ENCODE data around the gene CTSK. TPM values are rescaled to one million over a fixed set of nuclear protein-coding genes. Genes with fewer than 3 reads are reported as not detected.
A peak's percentile ranks its signal among the peaks of the same experiment; 100 is the strongest.

The CTSK gene
- total RNA-seq, 1 experiment from 2014 or later, result 6.4 TPM

DNA sequence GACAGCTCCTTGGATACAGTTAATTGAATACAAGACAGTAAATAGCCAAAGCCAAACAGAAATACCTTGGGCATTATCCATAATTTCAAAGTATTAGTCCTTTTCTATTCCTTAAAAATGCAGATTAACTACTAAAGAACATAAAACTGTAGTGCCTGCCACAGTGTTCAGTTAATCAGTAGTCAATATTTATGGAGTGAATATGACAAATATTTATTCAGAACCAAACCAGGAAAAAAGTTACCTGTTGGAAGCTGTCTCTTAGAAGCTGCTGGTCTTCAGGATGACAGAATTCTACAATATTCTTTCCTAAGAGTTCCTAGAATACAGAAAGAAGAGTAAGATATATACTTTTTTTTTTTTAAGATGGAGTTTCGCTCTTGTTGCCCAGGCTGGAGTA, 18.2 kb upstream of the CTSK start:
- TF ChIP-seq, protein P1, sequence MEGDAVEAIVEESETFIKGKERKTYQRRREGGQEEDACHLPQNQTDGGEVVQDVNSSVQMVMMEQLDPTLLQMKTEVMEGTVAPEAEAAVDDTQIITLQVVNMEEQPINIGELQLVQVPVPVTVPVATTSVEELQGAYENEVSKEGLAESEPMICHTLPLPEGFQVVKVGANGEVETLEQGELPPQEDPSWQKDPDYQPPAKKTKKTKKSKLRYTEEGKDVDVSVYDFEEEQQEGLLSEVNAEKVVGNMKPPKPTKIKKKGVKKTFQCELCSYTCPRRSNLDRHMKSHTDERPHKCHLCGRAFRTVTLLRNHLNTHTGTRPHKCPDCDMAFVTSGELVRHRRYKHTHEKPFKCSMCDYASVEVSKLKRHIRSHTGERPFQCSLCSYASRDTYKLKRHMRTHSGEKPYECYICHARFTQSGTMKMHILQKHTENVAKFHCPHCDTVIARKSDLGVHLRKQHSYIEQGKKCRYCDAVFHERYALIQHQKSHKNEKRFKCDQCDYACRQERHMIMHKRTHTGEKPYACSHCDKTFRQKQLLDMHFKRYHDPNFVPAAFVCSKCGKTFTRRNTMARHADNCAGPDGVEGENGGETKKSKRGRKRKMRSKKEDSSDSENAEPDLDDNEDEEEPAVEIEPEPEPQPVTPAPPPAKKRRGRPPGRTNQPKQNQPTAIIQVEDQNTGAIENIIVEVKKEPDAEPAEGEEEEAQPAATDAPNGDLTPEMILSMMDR (IDR thresholded peaks at IDR 0.05; ENCODE audit: unreplicated experiment), result no peak
- Mint-ChIP-seq H3K4me3 (ENCODE audit: unreplicated experiment) (no peak overlapping the region), H3K9me3 (ENCODE audit: unreplicated experiment) (no peaks in the 10 kb centered on the region), H3K27ac (ENCODE audit: low read depth, unreplicated experiment) (no peak overlapping the region), H3K4me1 (ENCODE audit: insufficient read depth, unreplicated experiment) (no peaks in the 10 kb centered on the region), H3K36me3 (ENCODE audit: insufficient read depth, unreplicated experiment) (peaks cover 99% of the 10 kb centered on the region), H3K27me3 (ENCODE audit: insufficient read depth, unreplicated experiment) (no peaks in the 10 kb centered on the region)
- DNase-seq (ENCODE audit: unreplicated experiment), result no peak
- intact Hi-C loops (cut with micrococcal nuclease), result no loop called here
- CTCF ChIA-PET, result interaction anchor here (0.7 to 2.0 kb wide), 4 partner anchors 10 to 160 kb away, joined by 3 to 11 read pairs (median 5); no protein-coding TSS in a partner anchor
- POLR2A ChIA-PET, result interaction anchor here (0.7 to 1.3 kb wide), 4 partner anchors 8 to 130 kb away, joined by 3 to 4 read pairs (median 3); partner anchors contain the start of gene SETDB1
- no TSS peak for BruUV-seq (replicated peaks)

DNA sequence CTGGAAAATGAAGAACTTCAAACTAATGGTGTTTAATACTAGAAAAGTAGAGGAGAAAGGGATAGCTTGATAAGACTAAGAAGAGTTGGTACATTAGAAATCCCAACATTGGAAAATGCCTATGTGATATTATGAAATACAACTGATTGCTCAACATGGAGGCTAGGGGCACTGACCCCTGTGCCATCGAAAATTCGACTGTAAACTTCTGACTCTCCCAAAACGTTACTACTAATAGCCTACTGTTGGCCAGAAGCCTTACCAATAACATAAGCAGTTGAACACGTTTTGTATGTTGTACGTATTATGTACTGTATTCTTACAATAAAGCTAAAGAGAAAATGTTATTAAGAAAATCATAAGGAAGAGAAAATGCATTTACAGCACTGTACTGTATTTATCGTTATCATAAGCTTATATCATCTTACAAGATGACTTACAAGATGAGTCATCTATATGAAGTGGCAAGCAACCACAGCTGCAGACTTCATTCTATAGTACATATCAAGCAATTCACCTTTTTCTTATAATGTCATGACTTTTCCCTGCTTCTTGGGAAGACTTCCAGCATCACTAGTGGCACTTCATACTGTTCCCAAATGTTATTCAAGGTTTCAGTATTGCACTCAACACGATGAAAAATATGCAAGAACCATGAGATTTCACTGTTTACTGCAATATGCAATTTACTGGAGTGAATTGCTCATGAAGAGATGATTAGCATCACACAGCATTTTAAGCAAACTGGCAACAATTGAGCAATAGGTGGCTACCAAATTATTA, 12.9 kb upstream of the CTSK start:
- Mint-ChIP-seq H3K9me3 (ENCODE audit: unreplicated experiment) (no peaks in the 10 kb centered on the region), H3K27me3 (ENCODE audit: insufficient read depth, unreplicated experiment) (no peaks in the 10 kb centered on the region), H3K4me3 (ENCODE audit: unreplicated experiment) (no peak overlapping the region), H3K27ac (ENCODE audit: low read depth, unreplicated experiment) (no peak overlapping the region), H3K4me1 (ENCODE audit: insufficient read depth, unreplicated experiment) (peaks cover 11% of the 10 kb centered on the region), H3K36me3 (ENCODE audit: insufficient read depth, unreplicated experiment) (peaks cover 52% of the 10 kb centered on the region)
- BruUV-seq (replicated peaks), result no TSS peak
- ChIA-PET POLR2A (interaction anchor here (0.6 to 2.4 kb wide), 12 partner anchors 8 to 258 kb away, joined by 3 to 7 read pairs (median 3); partner anchors contain the start of genes GOLPH3L and MCL1), CTCF (interaction anchor here (0.6 to 1.7 kb wide), 13 partner anchors 11 to 565 kb away, joined by 3 to 10 read pairs (median 3); partner anchors contain the start of gene CTSK)
- intact Hi-C loops (cut with micrococcal nuclease), result loop anchor here (1.0 to 2.0 kb wide), 2 partner anchors 101 to 260 kb away; no protein-coding TSS in a partner anchor
- TF ChIP-seq, protein P1 (IDR thresholded peaks at IDR 0.05; ENCODE audit: unreplicated experiment), result no peak
- peak; percentile 63 for DNase-seq (ENCODE audit: unreplicated experiment)

DNA sequence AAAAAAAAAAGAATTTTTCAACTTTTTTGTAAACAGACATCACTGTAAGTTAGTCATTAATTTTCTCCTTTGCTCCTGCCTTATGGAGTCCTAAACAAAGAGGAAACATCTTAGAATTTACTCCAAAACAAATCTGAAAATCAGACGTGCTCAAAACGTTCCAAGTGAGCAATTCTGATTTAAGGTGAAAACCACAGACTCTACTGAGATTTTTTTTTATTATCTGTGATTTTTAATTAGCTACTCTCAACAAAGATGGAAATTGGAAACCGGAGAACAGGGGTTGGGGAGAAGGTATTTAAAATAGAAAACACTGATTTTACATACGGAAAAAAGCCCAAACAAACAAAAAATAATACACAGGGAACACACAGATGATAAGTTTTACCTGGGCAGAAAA, 7.8 kb upstream of the CTSK start:
- ChIA-PET CTCF (interaction anchor here (0.5 to 1.9 kb wide), 7 partner anchors 10 to 351 kb away, joined by 3 to 9 read pairs (median 4); partner anchors contain the start of gene GOLPH3L), POLR2A (interaction anchor here (0.7 to 1.1 kb wide), 3 partner anchors 10 to 196 kb away, joined by 3 to 4 read pairs (median 4); no protein-coding TSS in a partner anchor)
- intact Hi-C loops (cut with micrococcal nuclease), result loop anchor here (10.0 kb wide), 1 partner anchor 331 kb away; the partner anchor contains the start of gene TARS2
- Mint-ChIP-seq H3K36me3 (ENCODE audit: insufficient read depth, unreplicated experiment) (peaks cover 3% of the 10 kb centered on the region), H3K4me3 (ENCODE audit: unreplicated experiment) (no peak overlapping the region), H3K9me3 (ENCODE audit: unreplicated experiment) (no peaks in the 10 kb centered on the region), H3K27ac (ENCODE audit: low read depth, unreplicated experiment) (no peak overlapping the region), H3K27me3 (ENCODE audit: insufficient read depth, unreplicated experiment) (no peaks in the 10 kb centered on the region), H3K4me1 (ENCODE audit: insufficient read depth, unreplicated experiment) (peaks cover 7% of the 10 kb centered on the region)
- BruUV-seq (replicated peaks), result no TSS peak
- DNase-seq (ENCODE audit: unreplicated experiment), result no peak
- TF ChIP-seq, protein P1 (IDR thresholded peaks at IDR 0.05; ENCODE audit: unreplicated experiment), result no peak
